OCI-LY3 (cell line): ENCODE measurements around the gene TRNT1.

Experiments used
- H2AFZ ChIP-seq: fragments of 200-600, 300-600 bp; shearing (Covaris generic); 2 replicates; pipeline ENCODE4 v1.6.0; 2014; ENCODE audit warnings: antibody characterized with exemption, low read depth, low read length
- H3K27ac ChIP-seq: fragments of 200-600, 300-600 bp; sonication (generic); 2 replicates; pipeline ENCODE4 v1.5.1; 2014; ENCODE audit warnings: mild to moderate bottlenecking, low read length, moderate library complexity, mixed read lengths
- H3K27me3 ChIP-seq: fragments of 200-600, 300-600 bp; sonication (generic); 2 replicates; pipeline ENCODE4 v1.6.1; 2014; ENCODE audit warnings: low read depth, low read length, mixed read lengths
- H3K36me3 ChIP-seq: fragments of 200-600, 300-600 bp; sonication (generic); replicated peaks from 2 replicates; pipeline ENCODE3; 2014; ENCODE audit warnings: low read depth, low read length, mixed read lengths
- H3K4me1 ChIP-seq: fragments of 300-600, 200-600 bp; sonication (generic); 2 replicates; pipeline ENCODE4 v1.6.1; 2014; ENCODE audit warnings: low read length, mixed read lengths
- H3K4me2 ChIP-seq: fragments of 200-600, 300-600 bp; sonication (generic); 2 replicates; pipeline ENCODE4 v1.6.1; 2014; ENCODE audit warnings: low read length, mixed read lengths
- H3K4me3 ChIP-seq: fragments of 300-600, 200-600 bp; sonication (generic); 2 replicates; pipeline ENCODE4 v1.5.1; 2014; ENCODE audit warnings: antibody characterized with exemption, mild to moderate bottlenecking, low read length, moderate library complexity
- H3K79me2 ChIP-seq: fragments of 300-600, 200-600 bp; shearing (Covaris generic); 2 replicates; pipeline ENCODE4 v1.6.1; 2014; ENCODE audit warnings: mild to moderate bottlenecking, low read length, mixed read lengths
- H3K9ac ChIP-seq: fragments of 300-600, 200-600 bp; shearing (Covaris generic); 2 replicates; pipeline ENCODE4 v1.6.0; 2014; ENCODE audit warnings: mild to moderate bottlenecking, low read length, moderate library complexity
- H3K9me3 ChIP-seq: fragments of 200-600, 300-600 bp; shearing (Covaris generic); 2 replicates; pipeline ENCODE4 v1.6.1; 2014; ENCODE audit warnings: low read length, mixed read lengths; ENCODE audit not compliant: insufficient read depth
- H4K20me1 ChIP-seq: fragments of 200-600, 300-600 bp; sonication (generic); 2 replicates; pipeline ENCODE4 v1.6.1; 2016; ENCODE audit warnings: low read length, mixed read lengths; ENCODE audit not compliant: insufficient read depth
- CTCF ChIP-seq: fragments of 200-600, 300-600 bp; sonication (generic); IDR thresholded peaks from 2 replicates; pipeline ENCODE4 v1.5.1; 2014; ENCODE audit warnings: antibody characterized with exemption, low read length, low read depth
- EZH2phosphoT487 ChIP-seq: fragments of 200-600 bp; shearing (Covaris generic); IDR thresholded peaks from 2 replicates; pipeline ENCODE4 v1.6.1; 2018; ENCODE audit warnings: antibody characterized with exemption, mixed run types, low read depth

TRNT1 gene

GRCh38 chr3:3180456-3180855 is 53.7 kb downstream of the TRNT1 start:
- H3K36me3 ChIP-seq = no peaks in the 10 kb centered on the region
- H3K9me3 ChIP-seq = no peaks in the 10 kb centered on the region
- H3K4me1 ChIP-seq = peaks cover 19% of the 10 kb centered on the region
- peaks cover 17% of the 10 kb centered on the region for H4K20me1 ChIP-seq
- peak overlapping the region; percentile 93 for H2AFZ ChIP-seq
- peaks cover 9% of the 10 kb centered on the region; the same call in 1 of the 2 replicates for H3K27me3 ChIP-seq
- H3K9ac ChIP-seq = no peak overlapping the region
- H3K79me2 ChIP-seq = peaks cover 40% of the 10 kb centered on the region
- H3K4me3 ChIP-seq = no peak overlapping the region
- TF ChIP-seq CTCF (no peak), EZH2phosphoT487 (no peak)
- H3K4me2 ChIP-seq = peak overlapping the region; percentile 78; the same call in 1 of the 2 replicates
- H3K27ac ChIP-seq = no peak overlapping the region

DNA sequence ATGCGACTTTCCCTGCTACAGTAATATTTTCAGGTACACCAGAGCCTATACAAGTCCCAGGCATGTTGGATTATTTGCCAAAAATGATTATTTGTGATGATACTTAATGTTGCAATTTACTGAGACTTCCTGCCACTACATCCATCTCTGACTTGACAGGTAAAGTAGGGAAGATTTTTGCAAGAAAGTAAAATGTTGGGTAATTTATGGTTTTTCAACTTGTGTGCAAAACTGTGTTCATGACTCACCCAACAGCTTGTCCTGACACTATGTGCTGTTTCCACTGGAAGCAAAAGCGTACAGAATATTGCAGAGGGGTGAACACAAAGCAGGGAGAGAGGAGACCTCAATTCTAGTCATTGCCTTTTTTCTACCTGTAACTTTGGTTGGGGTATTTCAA is 58.1 kb downstream of the TRNT1 start:
- Histone ChIP-seq H3K79me2 (no peaks in the 10 kb centered on the region), H4K20me1 (no peaks in the 10 kb centered on the region), H3K9me3 (0 out of 2 replicates have a peak, but pooled peaks cover 8% of the 10 kb centered on the region), H3K9ac (no peak overlapping the region), H3K4me2 (no peak overlapping the region), H2AFZ (no peak overlapping the region), H3K4me1 (peaks cover 7% of the 10 kb centered on the region), H3K27me3 (peaks cover 28% of the 10 kb centered on the region), H3K36me3 (no peaks in the 10 kb centered on the region), H3K4me3 (no peak overlapping the region), H3K27ac (no peak overlapping the region)
- TF ChIP-seq CTCF (no peak), EZH2phosphoT487 (no peak)

DNA sequence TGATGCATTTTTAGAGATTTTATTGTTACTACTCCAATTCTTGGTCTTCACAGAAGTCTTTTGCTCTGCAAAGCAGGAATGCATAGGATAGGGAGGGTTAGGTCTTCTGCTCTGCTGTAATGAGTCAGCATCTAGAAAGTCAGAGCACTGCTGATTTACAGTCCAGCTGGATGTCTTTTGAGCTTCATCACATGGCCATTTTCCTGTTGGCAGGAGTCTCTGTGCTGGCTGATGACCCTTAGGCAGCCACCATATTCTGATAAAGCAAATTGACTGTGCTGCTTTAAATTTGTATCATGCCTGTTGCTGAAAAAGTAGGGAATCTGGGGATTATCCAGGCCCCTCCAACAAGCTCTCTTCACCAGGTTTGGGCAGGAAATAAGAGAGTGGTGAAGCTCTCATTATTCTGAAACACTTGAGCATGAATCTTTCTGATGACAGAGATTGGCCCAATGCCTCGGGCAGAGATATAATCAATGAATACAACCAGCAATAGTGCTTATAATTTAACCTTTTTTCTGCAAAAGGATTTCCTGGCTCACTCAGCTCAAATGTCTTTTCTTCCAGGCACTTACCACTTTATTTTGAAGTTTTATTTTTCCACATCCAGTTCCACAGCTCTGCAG is 62.5 kb downstream of the TRNT1 start:
- Histone ChIP-seq H3K4me2 (no peak overlapping the region), H3K4me1 (no peaks in the 10 kb centered on the region), H3K27ac (no peak overlapping the region), H4K20me1 (no peaks in the 10 kb centered on the region), H3K9ac (no peak overlapping the region), H3K36me3 (no peaks in the 10 kb centered on the region), H3K4me3 (no peak overlapping the region), H2AFZ (no peak overlapping the region), H3K79me2 (no peaks in the 10 kb centered on the region), H3K9me3 (0 out of 2 replicates have a peak, but pooled peaks cover 8% of the 10 kb centered on the region), H3K27me3 (peaks cover 57% of the 10 kb centered on the region)
- TF ChIP-seq EZH2phosphoT487 (no peak), CTCF (no peak)

DNA sequence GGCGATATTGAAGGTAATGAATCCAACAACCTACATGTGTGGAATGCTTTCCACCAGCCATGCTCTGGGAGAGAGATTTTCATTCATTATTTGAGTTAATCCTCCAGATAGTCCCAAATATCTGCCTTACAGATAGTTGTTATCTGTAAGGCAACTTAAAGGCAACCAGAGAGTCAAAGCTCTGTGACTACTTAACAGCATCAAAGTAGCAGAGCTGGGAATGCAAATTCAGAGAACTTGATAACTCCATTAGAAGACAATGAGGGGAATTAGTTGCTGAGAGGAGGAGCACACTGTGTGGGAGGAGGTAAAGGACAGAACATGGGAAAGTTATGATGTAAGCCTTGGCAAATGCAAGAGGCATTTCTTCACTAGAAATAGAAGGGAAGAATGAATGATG is 63.2 kb downstream of the TRNT1 start:
- H4K20me1 ChIP-seq = no peaks in the 10 kb centered on the region
- TF ChIP-seq EZH2phosphoT487 (no peak), CTCF (no peak)
- H3K4me2 ChIP-seq = no peak overlapping the region
- no peak overlapping the region for H3K4me3 ChIP-seq
- no peaks in the 10 kb centered on the region for H3K79me2 ChIP-seq
- H2AFZ ChIP-seq = no peak overlapping the region
- no peaks in the 10 kb centered on the region for H3K4me1 ChIP-seq
- H3K27ac ChIP-seq = no peak overlapping the region
- no peaks in the 10 kb centered on the region for H3K36me3 ChIP-seq
- H3K9ac ChIP-seq = no peak overlapping the region
- peaks cover 60% of the 10 kb centered on the region for H3K27me3 ChIP-seq
- 0 out of 2 replicates have a peak, but pooled peaks cover 8% of the 10 kb centered on the region for H3K9me3 ChIP-seq
